Hematopoietic multipotent progenitor cell treated with erythropoietin and hydrocortisone succinate and interleukin-3 and kit ligand, for 6 days (in vitro differentiated cells): Measurements from ENCODE around the gene HS1BP3.
A peak's percentile ranks its signal among the peaks of the same experiment; 100 is the strongest.

Experiments
- DNase-seq: peaks from one replicate; pipeline ENCODE4 v3.0.0-alpha.2; 2015

The HS1BP3 gene

DNA sequence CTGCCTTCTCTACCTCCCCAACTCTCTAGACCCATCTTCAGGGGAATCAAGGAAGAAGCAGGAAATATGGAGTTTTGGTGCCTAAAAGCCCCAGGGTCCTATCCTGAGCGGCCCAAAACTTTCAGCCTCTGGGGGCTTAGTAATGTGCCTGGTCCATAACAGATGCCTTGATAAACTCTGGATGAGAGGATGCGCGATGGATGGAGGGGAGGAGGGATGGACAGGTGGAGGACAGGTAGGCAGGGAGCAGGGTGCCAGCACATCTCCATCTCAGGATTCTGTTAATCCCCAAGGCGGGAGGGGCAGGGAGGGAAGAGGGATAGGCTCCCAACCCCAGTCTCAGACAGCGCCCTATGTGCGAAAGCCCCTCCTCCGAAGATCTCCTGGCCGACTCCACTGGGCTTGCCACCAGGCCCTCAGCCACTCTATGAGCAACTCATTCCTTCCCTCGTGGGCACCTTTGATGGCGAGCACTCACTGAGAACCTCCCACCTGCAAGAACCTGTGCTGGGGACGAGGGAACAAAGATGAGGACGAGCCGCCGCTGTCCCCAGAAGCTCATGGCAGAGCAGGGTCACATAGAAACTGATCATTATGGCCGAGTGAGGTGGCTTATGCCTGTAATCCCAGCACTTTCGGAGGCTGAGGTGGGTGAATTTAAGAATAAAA lies 23.1 kb downstream of the HS1BP3 start:
- no peak for DNase-seq

DNA sequence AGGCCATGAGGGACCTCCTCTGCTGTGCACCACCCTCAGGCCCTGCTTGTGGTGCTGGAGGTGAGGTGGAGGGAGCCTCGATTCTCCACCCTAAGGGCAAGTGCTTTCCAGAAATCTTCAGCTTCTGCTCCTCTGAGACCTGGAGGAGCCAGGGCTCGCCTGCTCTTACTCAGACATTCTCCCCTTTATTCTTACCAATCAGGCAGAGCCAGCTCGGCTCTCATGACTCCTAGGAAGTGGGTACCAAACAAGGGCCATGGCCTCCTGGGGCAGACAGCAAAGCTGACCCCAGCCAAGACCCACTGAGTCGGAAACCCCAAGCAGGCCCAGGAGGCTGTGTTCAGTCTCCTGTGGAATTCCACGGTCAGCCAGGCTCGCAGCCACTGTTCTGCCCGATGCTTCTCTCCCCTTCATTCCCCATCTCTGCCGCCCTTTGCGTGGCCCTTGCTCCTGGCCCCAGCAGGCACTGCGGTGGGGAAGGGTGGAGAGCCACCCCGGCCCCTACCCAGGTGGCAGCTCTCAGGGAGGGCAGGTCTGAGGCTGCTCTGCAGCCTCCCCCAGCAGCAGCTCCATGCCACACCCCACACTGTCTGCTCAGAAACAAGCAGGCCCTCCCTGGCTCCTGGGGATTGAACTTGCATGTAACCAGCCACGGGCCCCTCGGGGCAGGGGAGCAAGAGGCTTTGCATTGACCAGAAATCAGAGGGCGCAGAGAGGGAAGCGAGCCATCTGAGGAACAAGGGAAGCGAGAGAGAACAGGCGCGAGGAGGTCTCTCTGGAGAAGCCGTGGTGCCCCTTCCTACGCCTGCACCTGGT lies 24.0 kb downstream of the HS1BP3 start:
- DNase-seq, result no peak

DNA sequence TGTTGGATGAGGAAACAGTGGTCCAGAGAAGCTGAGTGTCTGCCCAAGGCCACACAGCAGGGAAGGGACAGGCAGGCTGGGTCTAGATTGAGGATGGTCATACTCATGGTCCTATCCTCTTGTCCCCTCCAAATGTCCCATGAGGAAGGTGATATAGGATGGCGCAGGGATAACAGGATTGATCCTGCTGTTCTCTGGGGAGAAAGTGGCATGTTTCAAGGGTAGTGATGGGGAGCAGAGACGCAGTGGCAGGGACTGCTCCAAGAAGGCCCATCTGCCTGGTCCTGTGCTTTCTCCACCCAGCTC lies 24.6 kb downstream of the HS1BP3 start:
- no peak for DNase-seq

DNA sequence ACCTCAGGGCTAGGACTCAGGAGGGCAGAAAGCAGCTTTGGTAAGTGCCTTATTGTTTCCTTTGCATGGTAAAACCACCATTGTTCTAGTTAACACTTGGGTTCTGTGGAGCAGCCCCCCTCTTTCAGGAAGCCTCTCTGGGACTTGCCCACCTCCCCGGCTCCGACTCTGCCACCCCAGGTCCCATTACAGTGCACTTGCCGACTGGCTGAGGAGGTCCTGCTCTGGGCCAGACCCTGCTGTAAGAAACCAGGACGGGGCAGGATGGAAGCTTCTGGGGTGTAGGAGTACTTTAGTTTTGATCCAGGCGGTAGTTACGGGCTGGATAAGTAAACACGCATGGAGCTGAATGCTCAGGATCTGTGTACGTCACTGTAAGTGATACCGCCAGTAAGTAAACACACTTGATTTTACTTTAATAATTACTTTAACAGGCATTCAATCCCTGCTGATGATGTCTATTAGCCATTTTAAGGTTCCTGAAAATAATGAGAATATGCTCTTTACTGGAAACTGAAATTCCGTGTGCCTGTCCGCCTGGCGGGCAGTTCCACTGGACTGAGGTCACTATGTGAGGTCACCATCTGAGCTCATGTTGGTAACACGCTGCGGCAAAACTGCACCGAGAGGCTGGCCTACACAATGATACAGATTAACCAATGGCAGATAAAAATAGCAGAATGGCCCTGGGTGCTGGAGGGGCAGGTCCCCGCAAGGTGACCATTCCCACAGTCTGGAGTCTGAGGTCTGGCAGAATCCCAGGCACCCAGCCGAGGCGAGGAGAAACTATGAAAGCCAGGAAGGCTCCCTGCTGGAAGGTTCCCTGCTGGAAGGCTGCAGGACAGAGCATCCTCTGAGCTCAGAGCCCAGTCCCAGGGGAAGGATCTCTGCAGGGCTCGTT lies 25.2 kb downstream of the HS1BP3 start:
- DNase-seq, result no peak

DNA sequence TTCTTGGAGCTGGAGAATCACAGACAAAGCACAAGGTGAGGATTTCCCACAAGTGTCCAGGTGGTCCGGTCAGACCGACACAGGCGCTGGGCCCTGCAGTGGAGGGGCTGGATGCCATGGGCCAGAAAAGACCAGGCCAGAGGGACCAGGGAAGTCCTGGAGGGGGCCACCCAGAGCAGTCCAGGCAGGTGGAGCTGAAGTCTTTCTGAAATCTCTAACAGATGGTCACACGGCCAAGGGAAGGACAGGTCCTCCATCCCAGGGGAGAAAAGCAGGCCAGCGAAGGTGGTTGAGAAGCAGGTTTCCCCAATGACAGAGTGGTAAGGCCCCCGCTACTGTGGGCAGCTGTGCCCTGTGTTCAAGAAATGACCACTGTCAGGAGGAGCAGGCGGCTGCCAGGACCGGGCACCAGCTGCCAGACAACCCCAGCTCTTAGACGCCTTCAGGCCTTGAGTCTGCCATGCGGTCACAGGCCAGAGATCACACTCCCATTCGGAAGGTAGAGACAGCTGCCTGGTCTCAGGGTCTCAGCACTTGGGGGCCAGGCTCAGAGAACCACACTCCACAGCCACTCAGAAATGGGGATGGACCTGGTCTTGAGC lies 25.9 kb downstream of the HS1BP3 start:
- no peak for DNase-seq

DNA sequence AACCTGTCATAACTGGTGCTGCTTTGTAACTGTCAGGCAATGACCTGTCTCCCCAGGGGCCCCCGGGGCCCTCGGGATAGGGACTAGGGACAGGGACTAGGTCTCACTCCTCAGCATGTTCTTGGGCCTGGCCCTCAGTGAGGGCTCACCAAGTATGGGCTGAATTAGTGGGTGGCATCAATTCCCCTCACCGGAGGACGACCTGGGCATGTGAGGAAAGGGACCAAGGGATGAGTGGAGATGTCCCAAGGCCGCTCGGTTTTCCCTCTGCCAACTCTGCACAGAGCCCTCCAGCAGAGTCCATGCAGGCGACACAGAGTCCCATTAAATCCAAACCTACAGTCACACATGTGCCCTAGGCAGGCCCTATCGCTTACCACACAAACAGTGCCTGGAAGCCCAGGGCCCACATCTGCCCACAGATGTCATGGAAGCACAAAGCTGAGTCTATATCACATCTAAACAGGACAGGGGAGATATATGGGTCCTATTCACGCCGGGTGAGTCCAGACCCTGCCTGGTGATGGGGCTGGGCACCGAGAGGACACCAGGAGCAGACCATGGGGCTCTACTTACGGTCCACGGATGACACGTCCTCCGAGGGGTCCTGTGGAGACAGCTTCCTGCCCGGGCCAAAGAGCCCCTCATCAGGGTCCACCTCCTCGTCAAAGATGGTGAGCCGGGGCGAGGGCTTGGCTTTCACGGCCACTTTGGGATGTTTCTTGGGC lies 26.6 kb downstream of the HS1BP3 start:
- DNase-seq, result no peak

DNA sequence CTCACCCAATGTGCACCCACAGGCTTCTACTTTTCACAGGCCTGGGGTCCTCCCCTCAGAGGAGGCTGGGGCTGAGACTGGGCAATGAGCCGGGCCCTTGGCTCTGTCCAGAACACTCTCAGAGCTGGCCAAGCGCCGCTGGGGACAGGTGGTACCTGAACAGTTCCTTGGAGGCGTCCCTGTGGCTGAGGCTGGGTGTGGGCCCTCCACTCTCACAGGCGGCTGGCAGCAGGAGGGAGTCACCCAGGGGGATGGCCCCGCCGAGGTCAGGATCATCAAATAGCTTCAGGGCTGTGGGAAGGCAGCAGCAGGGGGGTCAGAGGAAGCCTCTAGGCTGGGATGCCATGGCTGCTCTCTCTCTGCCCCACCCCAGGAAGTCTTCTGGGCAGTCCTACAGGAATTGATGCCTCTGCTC lies 27.1 kb downstream of the HS1BP3 start:
- DNase-seq, result no peak

DNA sequence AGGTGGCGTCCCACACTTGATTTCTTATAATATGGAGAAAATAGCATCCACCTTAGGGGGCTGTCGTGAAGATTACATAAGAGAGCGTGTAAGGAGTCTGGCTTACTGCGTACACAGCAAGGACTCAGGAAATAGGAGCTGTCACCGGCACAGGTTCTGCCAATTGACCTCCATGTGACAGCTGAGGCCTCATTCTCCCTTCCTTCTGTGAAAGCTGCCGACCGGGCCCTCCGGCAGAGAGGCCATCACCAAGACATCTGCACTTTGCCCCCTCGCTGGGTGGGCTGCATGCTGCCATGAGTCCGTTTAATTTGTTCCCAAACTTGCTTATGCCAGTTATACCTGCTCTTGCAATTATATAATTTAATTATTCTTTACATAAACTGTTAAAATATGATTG lies 27.7 kb downstream of the HS1BP3 start:
- DNase-seq, result no peak

DNA sequence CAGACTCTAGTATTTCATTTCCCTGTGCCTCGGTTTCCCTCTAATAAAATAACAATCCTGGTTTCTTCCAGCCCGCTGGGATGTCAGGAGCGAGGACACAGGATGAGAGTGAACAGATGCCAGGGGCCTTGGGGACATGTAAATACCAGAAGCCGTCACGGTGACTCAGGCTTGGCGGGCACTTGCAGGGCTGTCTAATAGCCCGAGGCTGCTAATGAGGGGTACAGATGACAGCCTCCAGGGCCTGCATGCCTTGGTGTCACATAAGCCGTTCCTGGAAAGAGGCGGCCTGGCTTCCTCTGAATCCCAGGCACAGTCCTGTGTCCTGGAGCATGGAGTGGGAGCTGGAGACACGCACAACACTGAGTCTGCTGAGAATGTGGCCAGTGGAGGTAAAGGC lies 28.2 kb downstream of the HS1BP3 start:
- no peak for DNase-seq

DNA sequence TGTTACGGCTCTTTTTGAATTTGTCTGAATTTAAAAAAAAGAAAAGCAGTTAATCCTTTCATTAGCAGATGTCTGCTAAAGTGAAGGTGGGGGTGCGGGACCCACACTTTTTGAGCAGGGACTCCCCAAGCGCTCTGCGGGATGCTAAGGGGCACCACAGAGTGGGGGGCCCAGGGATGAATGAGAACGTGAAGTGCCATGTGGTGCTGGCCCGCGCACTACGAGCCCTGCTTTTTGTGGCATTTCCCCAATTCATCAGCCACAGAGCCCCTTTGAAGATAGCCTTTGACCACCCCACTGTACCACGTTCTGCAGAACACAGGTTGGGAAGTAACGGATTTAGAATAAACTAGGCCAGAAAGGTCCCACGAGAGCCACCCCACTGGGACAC lies 28.6 kb downstream of the HS1BP3 start:
- DNase-seq, result no peak

DNA sequence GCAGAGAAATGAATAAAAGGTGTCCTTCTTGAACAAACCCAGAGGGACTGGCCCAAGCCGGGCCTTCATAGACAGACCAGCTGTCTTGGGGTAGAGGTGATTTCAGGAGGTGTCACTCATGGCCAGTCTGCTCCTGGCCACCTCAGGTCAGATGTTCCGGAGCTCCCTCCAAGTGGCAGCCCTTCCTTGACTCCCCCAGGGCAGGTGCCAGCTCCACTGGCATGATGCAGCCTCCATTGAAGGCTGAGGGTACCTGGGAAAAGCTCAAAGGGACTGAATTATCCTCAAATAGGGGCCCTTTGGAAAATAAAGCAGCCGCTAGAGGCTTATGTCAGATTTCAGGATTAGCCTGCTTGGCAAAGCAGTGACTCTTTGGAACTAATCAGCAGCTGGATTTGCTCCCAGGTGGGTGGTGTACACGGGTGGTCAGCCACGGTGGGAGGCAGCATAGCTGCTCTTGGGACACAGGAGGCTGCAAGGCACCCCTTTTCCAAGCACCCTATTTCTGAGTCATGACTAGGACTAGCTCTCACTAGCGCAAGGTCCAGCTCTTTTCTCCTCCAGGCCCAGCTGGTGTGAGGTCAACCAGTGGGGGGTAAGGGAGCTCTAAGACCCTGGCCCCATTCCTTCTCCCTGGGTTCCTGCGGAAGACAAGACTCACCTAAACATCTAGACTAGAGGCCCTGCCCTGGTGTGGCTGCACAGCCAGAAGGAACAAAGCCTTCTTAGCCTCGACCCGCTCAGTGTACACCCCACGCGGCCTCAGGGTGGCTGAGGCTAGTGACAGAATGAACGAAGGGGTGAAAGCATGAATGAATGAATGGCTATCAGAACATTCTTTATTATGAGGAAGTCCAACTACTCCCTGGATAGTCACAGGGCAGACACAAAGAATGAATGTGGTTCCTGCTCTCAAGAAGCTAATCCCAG lies 29.3 kb downstream of the HS1BP3 start:
- DNase-seq, result no peak

DNA sequence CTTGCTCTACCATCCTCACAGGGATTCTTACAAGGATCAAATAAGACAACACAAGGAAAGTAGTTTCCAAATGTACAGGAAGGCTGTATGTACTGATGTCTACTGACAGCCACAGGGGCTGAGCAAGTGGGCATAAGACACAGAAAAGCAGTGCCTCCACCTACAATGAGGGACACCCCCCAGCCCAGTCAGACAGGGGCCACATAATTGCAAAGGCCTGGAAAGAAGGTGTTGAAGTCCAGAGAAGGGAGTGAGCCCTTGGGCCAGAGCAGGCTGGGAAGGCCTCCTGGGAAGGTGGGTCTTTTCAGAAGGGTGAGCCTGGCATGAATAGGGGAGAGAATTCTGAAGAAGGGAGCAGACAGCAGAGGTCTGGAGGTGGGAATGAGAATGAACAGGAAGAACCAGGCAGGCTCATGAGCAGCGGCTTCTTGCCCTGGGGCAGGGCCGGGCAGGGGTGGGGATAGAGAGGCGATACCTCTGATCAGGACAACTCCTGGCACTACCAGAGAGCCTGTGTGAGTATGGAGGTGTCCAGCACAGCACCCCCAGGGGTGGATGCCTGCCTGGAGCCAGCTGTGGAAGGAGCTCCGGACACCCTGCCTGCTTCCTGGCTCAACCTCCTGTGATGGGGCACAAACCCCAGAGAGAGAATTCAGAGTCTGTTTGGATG lies 30.1 kb downstream of the HS1BP3 start:
- no peak for DNase-seq

DNA sequence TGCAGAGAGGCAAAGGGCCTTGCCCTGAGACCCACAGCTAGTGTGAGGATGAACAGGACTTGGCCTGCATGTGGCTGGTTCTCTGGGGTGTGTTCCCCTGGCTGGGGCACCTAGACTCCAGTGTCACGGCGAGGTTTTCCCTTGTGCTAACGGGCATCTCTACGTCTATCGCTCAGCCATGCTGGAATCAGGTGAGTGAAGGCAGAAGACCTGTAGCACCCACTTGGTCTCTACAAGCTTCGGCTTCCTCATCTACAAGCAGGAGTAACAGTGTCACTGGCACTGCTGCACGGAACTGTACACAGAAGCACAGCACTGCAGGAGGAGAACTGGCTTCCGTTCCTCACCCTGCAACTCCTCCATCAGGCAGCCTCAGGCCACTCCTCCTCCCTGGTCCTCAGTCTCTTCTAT lies 30.6 kb downstream of the HS1BP3 start:
- DNase-seq, result no peak

DNA sequence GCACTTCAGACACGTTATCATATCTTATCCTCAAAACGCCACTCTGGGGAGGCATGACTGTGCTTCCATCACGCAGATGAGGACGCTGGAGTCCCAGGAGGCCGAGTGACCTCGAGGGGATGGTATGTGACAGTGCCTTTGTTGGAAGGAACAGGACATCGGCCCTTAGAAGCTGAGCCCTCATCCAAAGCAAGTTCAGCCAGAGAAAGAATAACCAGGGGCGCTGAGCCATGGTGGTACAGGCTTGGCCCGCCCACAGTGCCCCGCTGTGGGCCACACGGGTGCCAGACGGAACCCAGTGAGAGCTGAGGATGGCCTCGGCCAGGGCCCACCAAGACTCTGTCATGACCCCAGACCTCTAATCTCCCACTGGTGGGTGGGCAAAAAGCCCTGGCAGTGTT lies 31.3 kb downstream of the HS1BP3 start:
- no peak for DNase-seq

DNA sequence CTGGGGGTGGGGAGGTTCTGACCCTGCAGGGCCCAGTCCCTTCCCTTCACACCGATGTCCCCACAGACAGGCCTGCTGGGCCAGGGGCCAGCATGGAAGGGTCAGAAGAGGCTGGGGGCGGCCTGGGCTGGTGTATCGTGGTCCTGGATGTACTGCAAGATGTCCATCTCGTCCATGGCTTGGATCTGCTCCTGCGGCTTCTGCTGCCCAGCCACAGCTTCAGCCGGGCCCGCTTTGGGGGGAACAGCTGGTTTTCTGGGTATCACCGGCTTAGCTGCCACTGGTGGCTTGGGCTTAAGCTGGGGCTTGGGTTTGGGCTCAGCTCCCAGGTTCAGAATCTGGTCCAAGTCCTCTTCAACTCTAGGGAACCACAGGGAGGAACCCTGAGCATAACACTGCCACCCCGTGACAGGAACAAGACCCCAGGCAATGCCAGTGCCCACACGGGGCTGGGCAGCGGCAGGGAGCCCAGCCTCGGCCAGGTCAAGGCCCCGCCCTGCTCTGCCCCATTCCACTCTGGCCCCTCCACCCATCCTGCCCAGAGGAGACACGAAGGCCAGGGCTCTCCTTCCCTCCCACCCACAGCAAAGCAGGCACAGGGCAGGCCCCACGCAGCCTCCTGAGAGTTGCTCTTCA lies 31.9 kb downstream of the HS1BP3 start:
- no peak for DNase-seq

DNA sequence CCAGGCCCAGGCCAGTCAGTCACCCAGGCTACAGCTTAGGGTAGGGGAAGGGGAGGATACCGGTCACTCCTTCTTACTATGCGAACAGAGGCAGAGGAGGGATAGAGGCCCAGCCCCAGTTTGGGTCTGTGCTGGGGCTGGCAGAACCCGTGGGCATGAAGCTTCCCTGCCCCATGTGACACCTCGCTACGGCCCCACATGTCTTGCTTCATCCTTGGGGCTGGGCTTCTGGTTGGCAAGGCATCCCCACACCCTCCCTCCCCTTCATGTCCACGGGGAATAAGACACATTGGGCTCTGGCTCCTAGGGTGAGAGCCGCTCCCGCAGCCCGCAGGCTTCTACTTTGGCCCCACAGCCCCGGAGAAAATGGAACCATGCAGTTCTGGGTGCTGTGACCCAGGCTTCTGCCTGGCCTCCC lies 32.4 kb downstream of the HS1BP3 start:
- DNase-seq, result no peak

DNA sequence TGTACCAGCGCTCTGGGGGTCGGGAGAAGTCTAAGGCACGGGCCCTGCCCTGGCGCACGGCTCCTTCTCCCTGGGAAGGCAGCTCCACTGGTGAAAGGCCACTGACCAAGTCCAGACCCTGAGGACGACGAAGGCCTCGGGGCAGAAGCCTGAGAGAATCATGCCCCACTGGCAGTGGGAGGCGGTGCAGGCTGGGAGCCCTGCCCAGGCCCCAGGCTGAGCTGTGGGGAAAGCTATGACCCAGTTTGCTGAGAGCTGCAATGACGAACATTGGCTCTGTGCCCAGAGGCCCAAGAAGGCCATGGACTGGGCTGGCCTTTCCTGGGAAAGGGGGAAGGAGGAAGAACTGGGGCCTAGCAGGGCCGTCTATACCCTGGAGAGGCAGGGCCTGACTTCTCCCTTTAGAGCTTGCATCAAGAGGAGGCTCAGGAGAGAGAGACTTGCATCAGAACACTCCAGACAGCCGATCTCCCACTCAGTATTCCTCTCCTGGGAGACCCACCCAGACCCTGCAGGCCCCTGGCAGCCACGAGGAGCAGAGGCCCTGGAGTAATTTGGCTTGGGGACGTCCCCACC lies 32.9 kb downstream of the HS1BP3 start:
- DNase-seq, result peak; percentile 58

DNA sequence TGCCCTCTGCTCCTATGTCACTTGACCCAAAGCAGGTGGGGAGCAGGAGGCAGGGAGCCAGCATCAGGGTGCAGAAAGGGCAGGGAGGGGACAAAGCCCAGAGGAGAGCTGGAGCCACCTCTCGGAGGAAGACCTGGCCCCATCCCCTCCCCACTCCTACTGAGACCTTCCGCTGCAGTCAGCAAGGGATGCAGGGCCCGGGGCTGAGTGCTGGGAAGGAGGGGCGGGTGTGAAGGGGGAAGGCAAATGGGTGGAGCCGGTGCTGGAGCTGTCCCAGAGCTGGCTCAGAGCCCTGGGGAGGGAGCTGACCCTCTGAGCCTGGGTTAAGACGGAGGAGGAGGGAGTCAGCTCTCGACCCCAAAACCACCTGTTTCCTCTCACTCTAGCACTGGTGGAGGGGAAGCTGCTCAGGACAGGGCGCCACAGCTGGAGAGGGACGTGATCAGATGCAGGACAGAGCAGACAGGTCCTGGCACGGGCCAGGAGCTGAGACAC lies 33.8 kb downstream of the HS1BP3 start:
- peak; percentile 13 for DNase-seq

DNA sequence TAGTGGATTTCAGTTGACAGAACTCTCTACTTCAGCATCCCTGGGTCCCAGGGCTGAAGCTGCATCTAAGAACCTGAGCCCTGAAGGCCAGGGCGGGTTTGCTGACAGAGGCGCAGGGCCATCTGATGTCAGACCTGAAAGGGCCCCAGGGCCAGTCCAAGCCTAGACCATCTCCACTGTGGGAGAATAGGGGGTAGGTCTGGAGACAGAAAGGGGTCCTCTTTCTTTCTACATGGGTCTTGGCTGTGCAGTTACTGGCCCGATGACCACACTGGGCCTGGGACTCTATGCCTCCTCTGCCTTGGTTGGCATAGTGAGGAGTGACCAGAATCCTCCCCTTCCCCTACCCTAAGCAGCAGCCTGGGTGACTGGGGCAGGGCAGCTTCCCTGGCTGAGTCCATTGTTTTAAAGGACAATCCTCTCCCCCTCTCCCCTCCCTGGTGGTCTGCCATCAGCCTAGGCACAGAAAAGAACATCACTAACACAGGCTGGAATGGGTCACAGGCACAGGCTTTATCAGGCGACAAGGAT lies 34.5 kb downstream of the HS1BP3 start:
- no peak for DNase-seq
